Measurements from ENCODE around the gene ABCA8.
"Not testable (repeated sequence)": the region's sequence is repeated elsewhere in the genome, so short reads cannot be mapped to it uniquely, and the experiment has no call there.

Gene ABCA8

DNA sequence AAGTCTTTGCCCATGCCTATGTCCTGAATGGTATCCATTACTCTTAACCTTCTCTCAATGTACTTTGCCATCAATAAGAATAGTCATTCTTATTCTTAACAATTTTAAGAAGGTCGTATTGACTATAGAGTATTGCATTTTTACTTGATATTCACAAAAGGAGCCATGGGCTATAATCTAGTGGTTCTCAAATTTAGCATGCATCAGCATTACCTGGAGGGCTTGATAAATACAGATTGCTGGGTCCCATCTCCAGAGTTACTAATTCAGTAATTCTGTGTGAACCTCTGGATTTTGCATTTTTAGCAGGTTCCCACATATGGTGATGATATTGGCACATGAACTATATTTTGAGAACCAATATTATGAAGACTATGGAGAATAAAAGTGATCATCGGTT, 89.6 kb downstream of the ABCA8 start:
- FAIRE-seq = no peak

DNA sequence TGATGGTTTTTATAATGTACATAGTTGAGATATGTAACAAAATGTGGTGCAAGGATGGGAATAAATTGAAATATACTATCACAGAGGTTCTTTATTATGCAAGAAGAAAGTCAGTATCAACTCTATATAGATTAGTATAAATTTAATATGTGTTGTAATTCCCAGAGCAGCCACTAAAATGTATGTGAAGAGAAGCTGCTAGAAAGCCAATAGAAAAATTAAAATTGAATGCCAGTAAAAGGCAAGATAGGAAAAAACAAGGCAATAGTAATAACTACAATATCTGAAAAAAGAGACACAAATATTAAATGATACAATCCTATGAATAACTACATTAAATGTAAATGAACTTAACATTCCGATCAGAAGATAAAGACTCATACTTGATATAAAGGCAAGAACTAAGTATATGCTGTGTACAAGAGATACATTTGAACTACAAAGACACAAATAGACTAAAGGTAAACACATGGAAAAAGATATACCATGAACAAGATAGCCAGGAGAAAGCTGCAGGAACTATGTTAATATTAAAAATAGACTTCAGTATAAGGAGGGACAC, 92.0 kb downstream of the ABCA8 start:
- no peak for FAIRE-seq

GRCh38 chr17:68861602-68862001, 93.6 kb downstream of the ABCA8 start:
- FAIRE-seq = no peak

DNA sequence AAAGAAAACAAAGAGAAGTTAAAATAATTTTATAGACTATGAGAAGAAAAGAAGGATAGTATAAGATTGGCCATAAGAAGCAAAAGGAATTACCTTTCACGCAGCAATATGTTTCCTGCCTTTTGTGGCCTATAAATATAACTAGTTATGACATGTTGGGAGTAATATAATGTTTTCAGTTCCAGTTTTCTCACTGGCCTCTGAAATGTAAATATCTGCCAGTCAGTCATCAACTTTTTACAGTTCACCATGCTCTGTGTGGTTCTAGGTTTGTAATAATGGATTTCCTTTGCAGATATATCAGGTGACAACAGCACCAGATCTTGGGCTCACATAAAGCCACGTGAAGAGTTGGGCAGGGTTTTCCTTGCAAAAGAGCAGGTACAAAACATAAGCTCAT, 94.3 kb downstream of the ABCA8 start:
- FAIRE-seq = no peak

GRCh38 chr17:68854452-68854851, 100.7 kb downstream of the ABCA8 start:
- FAIRE-seq = no peak

- no peak for FAIRE-seq
Observed at GRCh38 chr17:68853439-68853838, 101.8 kb downstream of the ABCA8 start.

DNA sequence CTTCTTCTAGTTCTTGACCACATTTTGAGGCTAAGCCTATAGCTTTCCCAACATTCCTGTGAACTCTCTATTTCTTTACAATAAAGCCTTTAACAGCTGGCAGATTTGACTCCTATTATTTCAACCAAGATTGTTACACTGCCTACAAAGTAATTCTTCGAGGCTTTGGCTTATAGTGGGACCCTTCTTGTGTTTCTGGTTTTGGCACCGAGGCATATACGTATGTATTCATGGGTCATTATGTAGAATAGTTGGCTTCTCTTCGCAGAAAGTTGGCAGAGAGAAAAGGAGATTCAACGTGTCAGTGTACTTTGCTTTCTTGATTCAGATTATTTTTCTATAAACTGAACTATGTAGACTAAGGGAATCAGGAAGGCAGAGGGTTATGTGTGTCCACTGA, 102.2 kb downstream of the ABCA8 start:
- FAIRE-seq = no peak

- FAIRE-seq = no peak
Observed at GRCh38 chr17:68851890-68852289, 103.3 kb downstream of the ABCA8 start.

- FAIRE-seq = no peak
Observed at GRCh38 chr17:68850749-68851510, 104.3 kb downstream of the ABCA8 start.

- FAIRE-seq = no peak
Observed at GRCh38 chr17:68849673-68850610, 105.2 kb downstream of the ABCA8 start.

- FAIRE-seq = no peak
Observed at GRCh38 chr17:68847711-68848110, 107.5 kb downstream of the ABCA8 start.

DNA sequence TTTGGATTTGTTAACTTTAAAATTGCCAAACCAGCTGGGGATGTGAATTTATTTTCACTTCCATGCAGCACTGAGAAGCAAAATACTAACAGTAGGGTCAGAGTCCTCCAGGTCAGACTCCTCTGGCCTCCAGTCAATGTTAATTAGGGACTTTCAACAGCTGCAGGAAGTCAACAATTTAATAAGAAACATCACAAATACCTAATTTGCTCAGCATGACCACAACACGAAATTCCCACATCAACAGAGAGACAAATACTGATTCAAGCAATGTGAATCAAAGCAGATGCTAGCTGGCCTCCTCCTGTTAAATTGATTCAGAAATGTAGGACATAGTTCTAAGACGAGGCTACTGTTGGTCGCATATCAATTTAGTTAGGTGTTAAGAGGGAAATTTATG, 111.7 kb downstream of the ABCA8 start:
- no peak for FAIRE-seq

DNA sequence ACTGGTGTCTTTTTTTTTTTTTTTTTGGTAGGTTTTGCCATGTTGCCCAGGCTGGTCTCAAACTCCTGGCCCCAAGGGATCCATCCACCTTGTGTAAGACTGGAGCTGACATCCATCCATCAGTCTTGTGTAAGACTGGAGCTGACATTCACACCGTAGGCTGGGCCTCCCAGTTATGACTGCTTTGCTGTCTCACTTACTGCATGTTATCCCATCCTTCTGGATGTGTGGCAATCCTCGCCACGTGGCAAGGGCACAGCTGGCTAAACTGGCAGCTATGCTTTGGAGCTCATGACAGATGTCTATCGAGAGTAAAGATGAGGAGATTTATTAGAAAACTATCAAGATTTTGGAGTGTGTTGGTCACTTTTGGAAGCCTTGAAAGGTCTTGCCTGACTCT, 115.1 kb downstream of the ABCA8 start:
- FAIRE-seq = no peak

- no peak for FAIRE-seq
Observed at GRCh38 chr17:68835071-68835470, 120.1 kb downstream of the ABCA8 start.

GRCh38 chr17:68834328-68834836, 120.8 kb downstream of the ABCA8 start:
- FAIRE-seq = no peak

- no peak for FAIRE-seq
Observed at GRCh38 chr17:68832109-68832802, 122.9 kb downstream of the ABCA8 start.

DNA sequence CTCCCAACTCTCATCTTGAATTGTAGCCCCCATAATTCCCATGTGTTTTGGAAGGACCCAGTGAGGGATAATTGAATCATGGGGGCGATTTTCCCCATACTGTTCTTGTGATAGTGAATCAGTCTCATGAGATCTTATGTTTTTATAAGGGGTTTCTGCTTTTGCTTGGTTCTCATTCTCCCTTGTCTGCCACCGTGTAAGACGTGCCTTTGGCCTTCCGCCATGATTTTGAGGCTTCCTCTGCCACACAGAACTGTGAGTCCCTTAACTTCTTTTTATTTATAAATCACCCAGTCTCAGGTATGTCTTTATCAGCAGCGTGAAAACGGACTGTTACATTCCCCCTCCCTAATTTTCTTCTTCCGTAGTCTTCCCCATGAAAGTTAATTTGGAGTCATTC, 124.0 kb downstream of the ABCA8 start:
- FAIRE-seq = no peak

- no peak for FAIRE-seq
Observed at GRCh38 chr17:68830313-68830712, 124.9 kb downstream of the ABCA8 start.

DNA sequence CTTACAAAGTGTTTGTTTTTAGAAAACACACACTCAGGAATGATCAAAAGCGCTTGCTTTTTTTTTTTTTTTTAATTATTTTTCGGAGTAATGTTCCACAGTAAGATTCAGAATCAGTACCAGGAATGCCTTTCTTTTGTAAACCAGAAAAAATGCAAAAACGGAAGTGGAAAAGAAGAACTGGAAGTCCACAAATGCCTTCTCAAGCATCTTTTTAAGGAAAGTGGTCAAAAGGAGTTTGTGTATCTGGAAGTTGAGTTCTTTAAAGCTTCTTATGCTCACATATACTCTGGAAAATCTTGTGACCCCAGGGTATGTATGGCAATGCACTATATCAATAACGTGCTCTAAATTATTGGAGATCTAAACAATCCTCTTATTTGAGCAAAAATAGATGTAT, 126.0 kb downstream of the ABCA8 start:
- FAIRE-seq = no peak

- no peak for FAIRE-seq
Observed at GRCh38 chr17:68824707-68825106, 130.5 kb downstream of the ABCA8 start.

GRCh38 chr17:68824185-68824584, 131.0 kb downstream of the ABCA8 start:
- not testable (repeated sequence) for FAIRE-seq

GRCh38 chr17:68822719-68823289, 132.4 kb downstream of the ABCA8 start:
- no peak for FAIRE-seq

Data from islet of Langerhans (tissue), 1 donor.